ENCODE results near the gene LITAF.
"Not testable (repeated sequence)": the region's sequence is repeated elsewhere in the genome, so short reads cannot be mapped to it uniquely, and the experiment has no call there.

The LITAF gene

GRCh38 chr16:11560701-11561453, 25.8 kb downstream of the LITAF start:
- no peaks in the 10 kb centered on the region for H3K27me3 ChIP-seq (ENCODE audit: insufficient read depth, poor library complexity, severe bottlenecking)
- H3K4me3 ChIP-seq (replicated peaks; ENCODE audit: insufficient read depth, low read length): no peak overlapping the region
- TF ChIP-seq GABPA (IDR thresholded peaks at IDR 0.05; ENCODE audit: low read depth): no peak
- TF ChIP-seq, protein P1, sequence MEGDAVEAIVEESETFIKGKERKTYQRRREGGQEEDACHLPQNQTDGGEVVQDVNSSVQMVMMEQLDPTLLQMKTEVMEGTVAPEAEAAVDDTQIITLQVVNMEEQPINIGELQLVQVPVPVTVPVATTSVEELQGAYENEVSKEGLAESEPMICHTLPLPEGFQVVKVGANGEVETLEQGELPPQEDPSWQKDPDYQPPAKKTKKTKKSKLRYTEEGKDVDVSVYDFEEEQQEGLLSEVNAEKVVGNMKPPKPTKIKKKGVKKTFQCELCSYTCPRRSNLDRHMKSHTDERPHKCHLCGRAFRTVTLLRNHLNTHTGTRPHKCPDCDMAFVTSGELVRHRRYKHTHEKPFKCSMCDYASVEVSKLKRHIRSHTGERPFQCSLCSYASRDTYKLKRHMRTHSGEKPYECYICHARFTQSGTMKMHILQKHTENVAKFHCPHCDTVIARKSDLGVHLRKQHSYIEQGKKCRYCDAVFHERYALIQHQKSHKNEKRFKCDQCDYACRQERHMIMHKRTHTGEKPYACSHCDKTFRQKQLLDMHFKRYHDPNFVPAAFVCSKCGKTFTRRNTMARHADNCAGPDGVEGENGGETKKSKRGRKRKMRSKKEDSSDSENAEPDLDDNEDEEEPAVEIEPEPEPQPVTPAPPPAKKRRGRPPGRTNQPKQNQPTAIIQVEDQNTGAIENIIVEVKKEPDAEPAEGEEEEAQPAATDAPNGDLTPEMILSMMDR (IDR thresholded peaks at IDR 0.05; ENCODE audit: insufficient read depth, low read length): no peak
- TF ChIP-seq REST (IDR thresholded peaks at IDR 0.05; ENCODE audit: insufficient replicate concordance, low read depth): no peak
- TF ChIP-seq SPI1 (IDR thresholded peaks at IDR 0.05; ENCODE audit: borderline replicate concordance, low read depth): no peak
- TF ChIP-seq POLR2AphosphoS5 (IDR thresholded peaks at IDR 0.05; ENCODE audit: low read depth): no peak
- no peak overlapping the region for H3K27ac ChIP-seq (replicated peaks)
- DNase-seq (ENCODE audit: low read depth in 1 of 2, low spot score in 1 of 2): no peak

DNA sequence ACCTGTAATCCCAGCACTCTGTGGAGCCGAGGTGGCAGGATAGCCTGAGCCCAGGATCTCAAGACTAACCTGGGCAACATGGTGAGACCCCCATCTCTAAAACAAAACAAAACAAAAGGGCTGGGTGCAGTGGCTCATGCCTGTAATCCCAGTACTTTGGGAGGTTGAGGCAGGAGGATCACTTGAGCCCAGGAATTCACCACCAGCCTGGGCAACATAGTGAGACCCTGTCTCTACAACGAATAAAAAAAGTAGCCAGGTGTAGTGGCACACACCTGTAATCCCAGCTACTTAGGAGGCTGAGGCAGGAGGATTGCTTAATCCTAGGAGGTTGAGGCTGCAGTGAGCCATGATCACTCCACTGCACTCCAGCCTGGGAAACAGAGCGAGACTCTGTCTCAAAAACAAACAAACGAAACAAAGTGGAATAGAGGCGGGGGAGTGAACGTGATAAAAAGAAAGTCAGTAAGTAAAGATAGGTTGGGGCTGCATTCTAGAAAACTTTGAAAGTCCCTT, 28.4 kb downstream of the LITAF start:
- not testable (repeated sequence) for H3K4me3 ChIP-seq (replicated peaks; ENCODE audit: insufficient read depth, low read length); H3K27ac ChIP-seq (replicated peaks); H3K27me3 ChIP-seq (ENCODE audit: insufficient read depth, poor library complexity, severe bottlenecking); DNase-seq (ENCODE audit: low read depth in 1 of 2, low spot score in 1 of 2)

DNA sequence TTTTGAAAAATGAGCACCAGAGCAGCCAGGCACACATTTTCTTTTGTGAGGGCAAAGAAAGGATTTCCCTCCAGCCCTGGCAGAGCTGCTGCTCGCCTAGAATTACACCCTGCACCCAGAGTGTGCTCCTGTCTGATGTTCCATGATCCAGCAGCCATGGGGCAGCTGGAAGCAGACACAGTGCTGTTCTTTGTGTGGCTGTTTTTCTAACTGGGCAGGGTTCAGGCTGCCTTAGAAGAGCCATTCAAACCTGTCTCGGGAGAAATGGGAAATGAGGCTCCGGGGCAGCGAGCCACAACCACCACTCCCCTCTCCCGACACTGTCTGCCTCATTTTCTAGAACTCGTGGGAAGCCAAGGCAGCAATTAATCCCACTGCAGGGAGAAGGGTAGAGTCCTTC, 28.9 kb downstream of the LITAF start:
- TF ChIP-seq GABPA (IDR thresholded peaks at IDR 0.05; ENCODE audit: low read depth) (no peak), REST (IDR thresholded peaks at IDR 0.05; ENCODE audit: insufficient replicate concordance, low read depth) (no peak), POLR2AphosphoS5 (IDR thresholded peaks at IDR 0.05; ENCODE audit: low read depth) (no peak), SPI1 (IDR thresholded peaks at IDR 0.05; ENCODE audit: borderline replicate concordance, low read depth) (no peak)
- TF ChIP-seq, protein P1 (IDR thresholded peaks at IDR 0.05; ENCODE audit: insufficient read depth, low read length): no peak
- no peak for DNase-seq (ENCODE audit: low read depth in 1 of 2, low spot score in 1 of 2)
- Histone ChIP-seq H3K4me3 (replicated peaks; ENCODE audit: insufficient read depth, low read length) (no peak overlapping the region), H3K27ac (replicated peaks) (no peak overlapping the region), H3K27me3 (ENCODE audit: insufficient read depth, poor library complexity, severe bottlenecking) (no peaks in the 10 kb centered on the region)

DNA sequence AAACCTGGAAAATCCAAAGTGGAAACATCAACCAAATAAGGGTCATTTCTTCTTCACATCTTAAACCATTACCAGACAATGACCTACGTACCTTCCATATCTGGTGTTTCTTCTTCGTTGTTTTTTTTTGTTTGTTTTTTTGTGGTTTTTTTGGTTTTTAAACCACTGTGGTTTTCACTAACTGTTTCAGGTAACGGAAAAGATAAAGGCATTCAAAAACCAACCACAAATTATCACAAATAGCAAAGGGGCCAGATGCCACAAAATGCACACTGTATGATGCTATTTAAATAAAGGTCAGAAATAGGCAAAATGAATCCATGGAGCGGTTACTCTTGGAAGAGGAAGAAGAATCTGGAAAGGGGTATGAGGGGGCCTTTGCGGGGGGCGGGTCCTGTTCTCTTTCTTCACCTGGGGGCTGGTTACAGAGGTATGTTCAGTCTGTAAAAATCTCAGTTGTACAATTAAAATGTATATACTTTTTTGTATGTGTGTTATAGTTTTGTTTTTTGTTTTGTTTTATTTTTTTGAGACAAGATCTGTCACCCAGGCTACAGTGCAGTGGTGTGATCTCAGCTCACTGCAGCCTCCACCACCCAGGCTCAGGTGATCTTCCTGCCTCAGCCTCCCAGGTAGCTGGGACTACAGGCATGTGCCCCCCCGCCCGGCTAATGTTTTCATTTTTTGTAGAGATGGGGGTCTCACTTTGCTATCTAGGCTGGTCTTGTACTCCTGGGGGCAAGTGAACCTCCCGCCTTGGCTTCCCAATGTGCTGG, 29.6 kb downstream of the LITAF start:
- Histone ChIP-seq H3K4me3 (replicated peaks; ENCODE audit: insufficient read depth, low read length) (no peak overlapping the region), H3K27me3 (ENCODE audit: insufficient read depth, poor library complexity, severe bottlenecking) (no peaks in the 10 kb centered on the region), H3K27ac (replicated peaks) (no peak overlapping the region)
- no peak for DNase-seq (ENCODE audit: low read depth in 1 of 2, low spot score in 1 of 2)
- TF ChIP-seq SPI1 (IDR thresholded peaks at IDR 0.05; ENCODE audit: borderline replicate concordance, low read depth): no peak
